Gastroesophageal sphincter (tissue), 3 donors: Measurements from ENCODE around the gene MUSTN1.

Experiments
- CTCF ChIP-seq, 4 experiments: fragments of 200-600 bp in 2 of 4; fragments of 450-650 bp in 2 of 4; sonication (generic) in 1 of 4; IDR thresholded peaks; one replicate each; pipeline ENCODE4 v1.5.1; 2017 to 2019; ENCODE audit warnings: antibody characterized with exemption in 4 of 4, mild to moderate bottlenecking in 2 of 4, moderate library complexity in 2 of 4
- EP300 ChIP-seq: sonication (generic); formaldehyde crosslinking; IDR thresholded peaks from one replicate; pipeline ENCODE4 v1.6.1; 2017; ENCODE audit warnings: antibody characterized with exemption, mild to moderate bottlenecking

GRCh38 chr3:52839268-52839575 lies 4.4 kb upstream of the MUSTN1 start:
- no peak for TF ChIP-seq CTCF (IDR thresholded peaks at IDR 0.05)
- TF ChIP-seq EP300: no peak
